HG03108 (cell line): ENCODE measurements around the gene TSBP1.
"Not testable (repeated sequence)": the region's sequence is repeated elsewhere in the genome, so short reads cannot be mapped to it uniquely, and the experiment has no call there.

ENCODE experiments used
- ATAC-seq: cut with Tn5 transposase; IDR thresholded peaks from one replicate; pipeline ENCODE4 v1.9.1; 2021; ENCODE audit warnings: moderate library complexity; ENCODE audit not compliant: unreplicated experiment

TSBP1 gene

GRCh38 chr6:32291543-32291942 lies 80.2 kb downstream of the TSBP1 start:
- no peak for ATAC-seq

GRCh38 chr6:32290886-32291450 lies 80.7 kb downstream of the TSBP1 start:
- ATAC-seq = no peak

- ATAC-seq = no peak
Measured at GRCh38 chr6:32288426-32288825, 83.3 kb downstream of the TSBP1 start.

GRCh38 chr6:32273801-32274577 lies 97.7 kb downstream of the TSBP1 start:
- not testable (repeated sequence) for ATAC-seq

GRCh38 chr6:32271429-32271828 lies 100.3 kb downstream of the TSBP1 start:
- no peak for ATAC-seq

- ATAC-seq = not testable (repeated sequence)
Measured at GRCh38 chr6:32268459-32268858, 103.2 kb downstream of the TSBP1 start.

- ATAC-seq = no peak
Measured at GRCh38 chr6:32267035-32267434, 104.7 kb downstream of the TSBP1 start.

GRCh38 chr6:32257262-32257661 lies 114.4 kb downstream of the TSBP1 start:
- ATAC-seq = not testable (repeated sequence)

- peak; percentile 62 for ATAC-seq
Measured at GRCh38 chr6:32255199-32256153, 116.2 kb downstream of the TSBP1 start.

GRCh38 chr6:32254761-32255198 lies 116.9 kb downstream of the TSBP1 start:
- ATAC-seq = no peak

- ATAC-seq = no peak
Measured at GRCh38 chr6:32252331-32253009, 119.2 kb downstream of the TSBP1 start.

- ATAC-seq = no peak
Measured at GRCh38 chr6:32249262-32249661, 122.4 kb downstream of the TSBP1 start.

- no peak for ATAC-seq
Measured at GRCh38 chr6:32247401-32247800, 124.3 kb downstream of the TSBP1 start.

GRCh38 chr6:32244946-32245398 lies 126.7 kb downstream of the TSBP1 start:
- ATAC-seq = no peak

- no peak for ATAC-seq
Measured at GRCh38 chr6:32244270-32244669, 127.4 kb downstream of the TSBP1 start.
